RKO (cell line): Measurements from ENCODE around the gene CCDC102B.
"Not testable (repeated sequence)": the region's sequence is repeated elsewhere in the genome, so short reads cannot be mapped to it uniquely, and the experiment has no call there.

ENCODE experiments used
- DNase-seq: peaks from one replicate; pipeline ENCODE4 v3.0.0-alpha.2; 2016; ENCODE audit warnings: low spot score

The CCDC102B gene

DNA sequence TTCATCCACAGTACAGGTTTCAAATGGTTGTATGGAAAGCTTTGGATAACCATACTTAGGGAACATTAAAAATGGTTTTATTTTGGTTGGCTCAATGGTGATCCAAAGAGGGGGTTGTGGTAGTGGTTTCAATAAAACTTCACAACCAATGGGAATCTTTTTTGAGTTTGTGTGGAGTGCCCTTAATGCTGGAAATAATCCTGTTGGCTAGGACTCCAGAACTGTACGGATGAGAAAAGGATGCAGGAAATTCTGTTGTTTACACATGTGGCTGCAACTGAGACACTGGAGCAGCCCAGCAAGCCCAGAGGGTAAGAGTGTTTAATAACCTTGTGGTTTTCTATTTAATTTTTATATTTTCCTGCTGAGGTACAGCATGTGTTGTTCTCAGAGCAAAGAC is at the start of gene CCDC102B:
Gene CCDC102B, plus strand, starts transcription at position 210 of the 400 bp plus-strand sequence. CDS start 38,684 bp downstream, outside the sequence.
- no peak for DNase-seq

DNA sequence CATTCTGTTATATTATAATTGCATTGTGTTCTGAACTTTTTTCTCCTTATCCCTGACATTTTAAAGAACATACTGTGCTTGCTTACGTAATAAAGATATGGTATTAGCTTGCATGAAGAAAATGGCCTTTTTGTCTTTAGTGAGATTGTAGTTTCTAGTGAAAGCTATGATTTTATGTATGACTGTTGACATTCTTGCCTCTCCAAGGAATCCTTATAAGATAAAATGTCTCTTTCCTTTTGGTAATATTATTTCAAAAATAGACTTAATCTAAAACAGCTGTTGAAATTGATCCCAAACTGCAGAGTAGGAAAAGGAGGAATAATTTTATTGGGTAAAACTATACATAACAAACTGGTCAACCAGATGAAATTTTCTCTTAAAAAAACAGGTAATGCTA is 40.8 kb upstream of the CCDC102B start:
- DNase-seq, result no peak

DNA sequence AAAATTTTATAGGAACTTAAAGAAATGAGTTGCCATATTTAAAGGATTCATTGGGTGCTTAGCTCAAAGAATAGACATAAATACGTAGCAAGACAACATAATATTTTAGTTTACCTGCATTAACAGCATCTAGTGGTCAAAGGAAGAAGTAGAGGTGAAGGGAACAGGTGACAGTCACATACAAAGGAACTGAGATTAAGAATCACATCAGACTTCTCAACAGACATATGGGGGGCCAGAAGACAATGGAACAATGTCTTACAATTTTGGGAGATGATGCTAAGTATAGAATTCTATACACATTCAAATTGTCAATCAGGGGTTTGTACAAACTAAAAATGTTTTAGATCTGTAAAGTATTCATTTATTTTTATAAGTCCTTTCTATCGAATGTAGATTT is 38.6 kb upstream of the CCDC102B start:
- DNase-seq, result no peak

DNA sequence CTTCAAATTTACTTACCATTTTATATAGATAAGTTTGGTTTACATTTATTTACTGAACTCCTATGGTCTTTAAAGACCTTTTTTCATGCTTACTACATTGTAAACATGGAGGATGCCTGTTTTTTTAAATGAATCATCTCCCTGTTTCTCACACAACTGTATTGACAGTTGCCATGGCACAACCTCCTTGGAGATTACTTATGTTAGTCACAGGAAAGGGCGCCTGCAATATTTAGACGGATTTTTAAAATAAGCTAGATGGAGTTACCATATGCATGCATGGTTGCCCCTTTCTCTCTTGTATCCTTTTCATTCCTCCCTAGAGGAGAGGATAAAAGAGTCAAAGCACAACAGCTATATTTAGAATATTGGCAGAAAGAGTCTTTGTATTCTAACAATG is 34.8 kb upstream of the CCDC102B start:
- DNase-seq, result peak; percentile 18

DNA sequence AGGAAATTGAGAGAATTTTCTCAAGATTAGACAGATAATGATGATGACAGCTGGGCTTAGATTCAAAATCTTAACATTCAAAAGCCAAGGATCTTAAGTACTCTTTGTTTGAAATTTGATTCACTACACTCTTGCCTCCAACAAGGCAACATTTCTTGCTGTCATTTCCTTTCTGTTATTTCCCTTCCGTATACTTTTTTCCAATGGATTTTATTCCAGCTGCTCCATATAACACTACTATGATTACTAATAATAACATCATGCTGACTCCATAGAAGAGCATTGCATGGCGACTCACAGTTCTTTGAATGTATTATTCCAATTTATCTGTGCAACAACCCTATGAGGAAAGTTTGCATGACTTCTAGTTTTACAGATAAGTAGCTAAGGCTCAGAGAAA is 33.9 kb upstream of the CCDC102B start:
- DNase-seq, result no peak

DNA sequence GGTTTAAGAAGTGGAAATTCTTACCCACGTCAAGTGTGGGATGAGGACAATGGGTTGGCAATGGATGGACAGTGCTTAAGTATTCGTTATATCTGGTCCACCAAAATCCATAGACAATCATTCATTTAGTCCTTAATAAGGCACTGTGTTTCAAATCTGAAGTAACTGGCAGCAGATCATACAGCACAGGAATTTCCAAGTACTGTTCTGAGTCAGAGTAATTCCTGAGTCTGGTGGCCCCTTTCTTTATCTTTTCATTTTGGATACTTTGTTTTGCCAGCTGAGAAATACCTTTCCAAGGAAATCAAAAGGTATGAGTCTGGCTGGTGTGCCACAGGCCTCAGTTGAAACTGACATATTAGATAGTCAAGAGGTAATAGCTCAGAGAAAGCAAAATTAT is 31.4 kb upstream of the CCDC102B start:
- no peak for DNase-seq

DNA sequence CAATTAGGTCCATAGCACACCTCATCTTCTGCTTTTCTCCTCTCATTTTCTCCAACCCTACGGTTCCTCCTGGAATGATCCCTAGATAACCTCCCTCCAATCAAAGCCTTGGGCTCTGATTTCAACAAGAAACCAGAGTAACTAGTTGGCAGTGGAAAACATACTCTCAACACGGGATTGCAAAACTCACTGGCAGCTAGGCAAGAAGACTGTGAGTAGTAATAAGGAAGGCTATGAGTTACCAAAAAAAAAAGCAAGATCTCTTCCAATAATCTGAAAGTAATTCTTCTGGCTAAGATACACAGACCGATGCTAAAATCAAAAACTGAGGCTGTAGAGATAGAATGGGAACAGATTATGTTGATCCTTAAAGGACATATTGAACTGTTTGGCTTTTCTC is 28.4 kb upstream of the CCDC102B start:
- no peak for DNase-seq

DNA sequence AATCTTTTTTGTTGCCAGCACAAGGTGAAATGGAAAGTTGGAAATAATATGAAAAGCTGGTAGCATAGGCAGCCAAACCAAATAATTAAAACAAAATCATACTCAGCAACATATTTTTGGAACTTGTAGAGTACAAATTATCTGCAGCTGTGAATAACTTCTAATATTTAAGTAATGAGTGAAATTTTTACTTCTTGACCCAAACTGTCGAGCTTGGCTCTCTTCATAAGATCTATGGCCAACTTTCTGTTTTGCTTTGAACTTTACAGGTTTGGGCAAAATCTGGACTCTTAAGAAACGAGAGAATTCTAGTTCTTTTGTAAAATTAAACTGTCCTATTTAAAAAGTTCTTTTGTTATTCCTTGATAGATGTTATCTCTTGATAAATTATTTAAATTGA is 25.6 kb upstream of the CCDC102B start:
- DNase-seq, result no peak

DNA sequence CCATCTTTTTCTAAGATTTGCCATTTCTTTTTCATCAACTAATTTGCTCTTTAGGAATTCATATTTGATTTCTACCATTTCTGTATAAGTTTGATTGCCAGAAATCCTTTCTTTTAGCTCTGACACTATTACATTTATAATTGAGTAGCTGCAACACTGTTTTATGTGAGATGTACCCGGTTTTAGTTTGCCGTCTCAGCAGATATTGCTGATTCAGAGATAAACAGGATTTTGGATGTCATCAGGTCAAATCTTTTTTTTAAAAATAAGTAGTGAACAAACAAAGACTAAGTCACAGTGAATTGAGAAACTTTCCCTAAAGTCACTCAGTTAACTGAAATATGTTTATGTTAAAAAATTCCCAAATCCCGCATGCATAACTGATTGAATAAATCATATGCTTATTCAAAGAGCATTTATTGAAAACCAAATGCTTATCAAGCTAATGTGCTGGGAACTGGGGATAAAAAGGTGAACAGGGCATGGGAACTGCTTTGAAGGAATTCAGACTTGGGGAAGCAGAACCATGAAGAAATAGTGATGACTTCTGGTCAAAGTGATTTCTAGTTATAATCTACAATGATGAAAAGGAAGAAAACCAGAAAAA is 19.5 kb upstream of the CCDC102B start:
- no peak for DNase-seq

DNA sequence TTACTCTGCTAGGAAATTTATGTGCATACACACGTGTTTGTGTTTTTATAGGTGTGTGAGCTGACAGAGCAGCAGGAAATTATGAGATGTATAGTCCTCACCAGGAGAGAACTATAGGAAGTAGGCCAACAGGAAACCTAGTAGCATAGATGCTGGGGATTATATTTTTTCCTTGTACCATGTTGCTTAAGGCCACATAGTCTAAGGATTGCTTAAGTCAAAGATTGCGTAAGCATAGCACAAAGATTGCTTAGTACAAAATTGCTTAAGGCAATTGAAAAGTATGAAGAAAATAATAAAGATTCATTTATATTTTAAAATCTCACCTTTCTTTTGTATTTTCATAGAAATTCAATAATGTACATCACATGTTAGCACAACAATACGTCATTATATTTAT is 18.7 kb upstream of the CCDC102B start:
- DNase-seq, result no peak

DNA sequence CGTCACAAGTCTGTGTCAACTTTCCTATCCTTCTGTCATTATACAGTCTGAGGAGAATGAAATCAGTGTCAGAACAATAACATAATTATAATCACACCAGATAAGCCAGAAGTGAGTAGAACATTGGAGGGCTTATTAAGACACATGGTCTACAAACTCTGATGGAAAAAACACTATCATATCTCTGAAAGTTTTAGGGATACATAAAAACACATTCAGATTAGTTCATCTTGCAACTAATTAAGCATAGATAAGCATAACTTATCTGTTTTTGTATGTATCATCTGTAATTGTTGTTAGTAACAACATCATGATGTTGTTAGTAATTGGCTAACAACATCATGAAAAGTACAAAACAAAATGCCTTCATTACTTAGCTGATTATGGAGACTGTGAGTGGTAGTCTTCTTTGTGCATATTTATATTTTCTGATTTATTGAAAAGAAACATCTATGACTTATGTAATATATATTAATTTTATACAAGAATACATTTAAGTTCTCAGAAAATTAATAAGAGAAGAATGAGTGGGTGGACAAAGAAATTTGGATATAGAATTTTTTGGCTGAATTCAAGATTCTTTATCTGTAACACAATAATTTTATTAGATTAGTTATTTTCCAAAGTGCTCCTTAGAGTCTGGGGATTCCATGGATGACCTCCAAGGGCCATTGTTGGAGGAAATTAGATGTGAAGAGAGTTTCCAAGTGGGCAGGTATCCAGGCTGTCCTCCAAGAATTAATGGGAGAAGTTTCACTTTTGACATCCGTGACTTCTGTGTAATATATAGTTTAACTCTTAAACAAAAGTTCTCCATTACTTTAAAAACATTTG is 16.9 kb upstream of the CCDC102B start:
- DNase-seq, result no peak

DNA sequence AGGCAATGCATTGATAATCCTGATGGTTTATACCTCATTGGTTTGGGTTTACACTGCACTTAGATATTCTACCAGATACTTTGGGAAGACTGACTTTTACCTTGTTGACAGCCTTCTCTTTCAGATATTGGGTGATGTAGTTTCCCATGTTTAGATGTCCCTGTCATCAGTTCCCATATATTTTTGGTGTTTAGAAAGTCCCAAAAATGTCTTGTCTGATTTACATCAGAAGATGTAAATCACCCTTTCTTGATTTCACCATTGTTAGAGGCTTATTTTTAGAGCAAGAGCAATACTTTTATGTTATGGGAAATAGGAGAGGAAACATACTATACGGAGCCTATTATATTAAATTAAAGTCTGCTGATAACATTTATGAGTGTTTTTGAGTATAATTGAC is 14.4 kb upstream of the CCDC102B start:
- DNase-seq, result no peak

DNA sequence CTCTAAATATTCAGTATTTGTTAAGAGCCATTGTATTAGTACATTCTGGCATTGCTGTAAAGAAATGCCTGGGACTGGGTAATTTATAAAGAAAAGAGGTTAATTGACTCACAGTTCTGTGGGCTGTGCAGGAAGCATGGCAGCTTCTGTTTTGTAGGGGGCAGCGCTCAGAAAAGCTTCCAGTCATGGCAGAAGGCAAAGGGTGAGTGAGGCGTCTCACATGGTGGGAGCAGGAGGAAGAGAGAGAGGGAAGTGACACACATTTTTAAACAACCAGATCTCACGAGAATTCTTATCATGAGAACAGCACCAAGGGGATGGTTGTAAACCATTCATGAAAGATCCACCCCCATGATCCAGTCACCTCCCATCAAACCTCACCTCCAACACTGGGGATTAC is 13.8 kb upstream of the CCDC102B start:
- DNase-seq, result no peak

DNA sequence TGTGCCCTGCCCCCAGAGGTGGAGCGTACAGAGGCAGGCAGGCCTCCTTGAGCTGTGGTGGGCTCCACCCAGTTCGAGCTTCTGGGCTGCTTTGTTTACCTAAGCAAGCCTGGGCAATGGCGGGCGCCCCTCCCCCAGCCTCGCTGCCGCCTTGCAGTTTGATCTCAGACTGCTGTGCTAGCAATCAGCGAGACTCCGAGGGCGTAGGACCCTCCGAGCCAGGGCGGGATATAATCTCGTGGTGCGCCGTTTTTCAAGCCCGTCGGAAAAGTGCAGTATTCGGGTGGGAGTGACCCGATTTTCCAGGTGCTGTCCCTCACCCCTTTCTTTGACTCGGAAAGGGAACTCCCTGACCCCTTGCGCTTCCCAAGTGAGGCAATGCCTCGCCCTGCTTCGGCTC is 7.6 kb upstream of the CCDC102B start:
- DNase-seq, result not testable (repeated sequence)

DNA sequence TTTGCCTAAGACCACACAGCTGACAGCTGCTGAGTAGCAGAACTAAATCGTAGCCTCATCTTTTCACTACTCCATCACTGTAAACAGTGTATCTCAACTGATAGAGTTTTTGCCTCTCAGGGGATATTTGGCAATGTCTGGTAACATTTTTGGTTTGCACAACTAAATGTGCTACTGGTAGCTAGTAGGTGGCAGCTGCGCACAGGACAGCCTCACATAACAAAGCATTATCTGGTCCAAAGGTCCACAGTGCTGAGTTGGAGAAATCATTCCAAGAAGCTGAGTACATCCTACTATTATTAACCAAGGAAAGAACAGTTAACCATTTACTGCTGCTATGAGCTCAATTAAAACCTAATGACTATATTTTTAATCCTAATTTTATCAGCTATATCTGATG is 6.1 kb upstream of the CCDC102B start:
- no peak for DNase-seq

DNA sequence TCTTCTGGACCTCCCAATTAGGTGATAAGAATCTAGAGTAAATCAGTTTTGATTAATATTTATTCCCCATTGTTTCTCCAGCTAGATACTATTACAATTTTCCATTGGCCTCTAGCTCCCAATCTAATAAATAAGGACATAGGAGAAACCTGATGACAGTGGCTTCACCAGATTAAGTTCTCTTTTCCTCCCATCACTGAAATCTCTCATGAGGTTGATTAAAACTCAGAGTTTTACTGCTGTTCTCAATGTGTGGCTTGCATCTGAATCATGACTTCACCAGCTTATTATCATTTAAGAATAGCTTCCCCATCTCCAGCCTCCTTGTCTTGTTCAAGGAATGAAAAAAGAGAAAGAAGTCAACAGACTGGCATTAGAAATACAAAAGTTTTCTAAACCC is 3.9 kb upstream of the CCDC102B start:
- DNase-seq, result no peak

DNA sequence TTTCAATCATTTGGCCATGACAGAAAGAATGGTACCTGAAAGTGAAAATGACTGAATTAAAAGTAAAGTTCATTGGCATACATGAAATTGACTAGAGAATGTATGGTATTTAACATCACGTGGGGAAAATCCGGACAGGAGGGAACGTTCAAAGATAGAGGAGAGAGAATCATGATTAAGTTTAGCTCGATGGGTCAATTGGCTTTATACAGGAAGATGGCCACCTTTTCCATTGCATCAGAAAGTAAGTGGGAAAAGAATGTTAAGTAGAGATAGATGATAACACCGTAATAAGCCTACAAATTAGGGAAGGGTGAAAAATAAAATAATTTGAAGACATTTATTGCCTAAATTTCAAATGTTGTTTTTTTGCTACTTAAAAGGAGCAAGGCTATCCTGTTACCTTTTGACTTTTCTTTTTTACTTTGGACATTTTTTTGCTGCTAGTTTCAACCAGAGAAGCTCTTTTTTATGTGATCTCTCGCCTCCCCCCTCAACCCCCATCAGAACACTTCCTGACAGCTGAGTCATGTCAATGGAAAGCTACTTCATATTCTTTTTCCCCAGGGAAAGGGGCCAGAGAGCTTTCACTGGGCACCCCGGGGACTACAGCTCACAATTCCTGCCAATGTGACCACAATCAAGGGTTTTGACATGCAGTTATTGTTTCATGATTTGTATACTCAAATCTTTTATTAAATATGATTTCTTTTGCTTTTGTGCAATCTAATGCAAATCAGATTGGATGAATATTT is 767 bp upstream of the CCDC102B start:
- DNase-seq, result no peak

DNA sequence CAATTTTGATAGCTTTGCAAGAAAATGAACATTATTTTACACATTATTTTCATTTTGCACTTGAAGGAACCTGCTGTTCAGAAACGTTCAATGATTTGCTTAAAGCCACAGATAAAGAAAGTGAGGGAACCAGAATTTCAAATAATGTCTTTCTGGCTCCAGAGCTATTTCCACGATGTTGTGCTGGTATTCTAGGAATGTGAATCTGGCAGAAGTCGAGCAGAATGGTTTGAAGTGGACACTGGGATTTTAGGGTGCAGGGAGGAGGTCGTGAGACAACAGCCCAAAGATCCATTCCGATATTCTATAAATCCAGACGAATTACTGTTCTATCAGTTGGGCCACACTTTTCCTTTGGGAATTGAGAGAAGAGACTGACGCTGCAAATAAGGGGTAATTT is 2.2 kb downstream of the CCDC102B start:
- DNase-seq, result no peak

DNA sequence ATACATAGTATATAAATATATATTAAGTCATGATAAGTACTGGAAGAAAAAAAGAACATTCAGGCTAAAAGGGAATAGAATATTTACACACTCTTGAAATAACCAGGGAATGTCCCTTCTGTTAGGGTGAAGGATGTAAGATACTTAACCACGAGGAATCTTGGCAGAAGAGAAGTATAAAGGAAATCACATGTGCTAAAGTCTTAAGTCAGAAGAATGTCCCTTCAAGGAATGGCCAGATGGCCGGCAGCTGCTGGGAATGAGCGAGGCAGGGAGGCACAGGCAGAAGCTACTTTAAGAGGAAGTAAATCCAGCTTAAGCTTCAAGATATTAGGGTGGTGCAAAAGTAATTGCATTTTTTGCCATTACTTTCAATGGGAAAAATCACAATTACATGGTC is 5.5 kb downstream of the CCDC102B start:
- no peak for DNase-seq

DNA sequence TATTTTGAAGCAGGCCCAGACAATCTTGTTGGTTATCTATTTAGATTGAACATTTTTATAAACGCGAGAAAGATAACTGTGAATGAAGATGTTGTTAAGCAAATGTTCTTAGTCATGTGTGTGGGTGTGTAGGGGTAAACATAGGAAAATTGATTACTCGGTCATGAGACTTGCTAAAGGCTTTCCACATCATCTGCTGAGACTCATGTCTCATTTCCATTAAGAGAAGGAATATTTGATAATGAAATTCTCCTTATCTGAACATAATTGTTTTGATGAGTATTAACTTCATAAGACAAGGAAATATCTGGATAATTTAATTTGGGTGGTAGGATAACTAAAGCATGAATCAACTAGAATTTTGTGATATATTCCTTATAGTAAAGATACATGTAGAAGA is 19.7 kb downstream of the CCDC102B start:
- no peak for DNase-seq

DNA sequence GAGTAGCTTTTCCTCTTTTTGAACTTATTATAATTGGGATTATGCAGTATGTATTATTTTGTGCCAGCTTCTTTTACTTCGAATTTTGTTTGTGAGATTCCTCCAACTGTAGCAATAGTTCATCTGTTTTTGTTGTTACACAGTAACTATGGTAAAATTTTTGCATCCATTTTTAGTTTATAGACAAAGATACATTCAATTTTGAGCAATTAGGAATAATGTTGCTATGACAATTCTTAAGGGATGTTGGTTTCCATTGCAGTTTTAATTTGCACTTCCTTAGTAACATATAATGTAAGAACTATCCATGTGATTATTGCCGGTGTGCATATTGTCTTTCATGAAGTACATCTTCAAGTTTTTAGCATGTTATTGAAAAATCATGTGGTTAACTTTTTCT is 20.7 kb downstream of the CCDC102B start:
- DNase-seq, result no peak

DNA sequence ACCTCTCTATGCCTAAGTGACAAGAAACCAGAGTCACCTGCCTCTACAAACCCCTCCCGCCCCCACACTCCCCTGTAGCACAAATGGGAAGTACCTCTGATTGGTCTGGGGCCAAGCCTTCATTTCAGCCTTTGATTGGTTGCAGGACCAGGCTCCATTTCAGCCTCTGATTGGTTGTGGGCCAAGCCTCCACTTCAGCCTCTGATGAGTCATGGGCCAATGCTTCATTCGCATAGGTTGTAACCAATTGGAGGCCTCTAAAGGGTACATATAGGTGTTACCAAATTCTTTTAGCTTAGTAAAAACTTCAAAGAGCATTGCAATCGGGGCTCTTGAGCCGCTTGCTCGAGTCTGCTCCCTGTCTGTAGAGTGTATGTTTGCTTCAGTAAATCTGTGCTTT is 25.0 kb downstream of the CCDC102B start:
- DNase-seq, result no peak

DNA sequence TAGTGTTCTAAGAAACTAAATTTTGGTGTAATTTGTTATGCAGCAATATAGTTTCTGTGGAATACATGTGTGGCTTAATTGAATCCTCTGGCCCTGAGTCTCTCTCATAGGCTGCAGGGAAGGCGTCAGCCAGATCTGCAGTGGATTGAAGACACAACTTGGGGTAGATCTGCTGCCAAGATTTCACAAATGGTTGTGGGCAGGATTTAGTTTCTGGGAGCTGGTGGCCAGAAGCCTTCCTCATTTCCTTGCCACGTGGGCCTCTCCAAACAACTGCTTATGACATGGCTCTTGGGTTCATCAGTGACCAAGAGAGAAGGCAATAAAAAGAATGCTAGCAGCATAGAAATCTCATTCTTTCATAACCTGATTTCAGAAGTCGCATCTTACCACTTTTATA is 28.2 kb downstream of the CCDC102B start:
- DNase-seq, result no peak
